Gastrocnemius medialis (tissue), 4 donors: ENCODE measurements around the gene CACNA1D. TPM values are rescaled to one million over a fixed set of nuclear protein-coding genes. Genes with fewer than 3 reads are reported as not detected.

Experiments
- ATAC-seq, 2 donors: fragments of 150-250 bp; one replicate each; pipeline ENCODE4 v1.9.1; 2016
- DNase-seq, 2 donors: peaks; one replicate each; pipeline ENCODE4 v3.0.0-alpha.2; 2019
- H3K27ac ChIP-seq, 4 donors: fragments of 200-600 bp; sonication (generic); 1 replicate in 1 of 4; 2 replicates in 3 of 4; pipeline ENCODE4 v1.5.1; 2016 to 2018; ENCODE audit warnings: mild to moderate bottlenecking in 2 of 4, moderate library complexity in 1 of 4
- H3K27me3 ChIP-seq, 3 donors: fragments of 200-600 bp; sonication (generic) in 2 of 3; 1 replicate in 1 of 3; 2 replicates in 2 of 3; pipeline versions ENCODE4 v1.5.1 to v1.6.0; 2016 to 2019; ENCODE audit warnings: mild to moderate bottlenecking in 1 of 3, moderate library complexity in 1 of 3
- H3K36me3 ChIP-seq, 2 donors: fragments of 200-600 bp; sonication (generic) in 1 of 2; one replicate each; pipeline ENCODE4 v1.5.1; 2017 to 2018
- H3K4me1 ChIP-seq, 2 donors: fragments of 200-600 bp; sonication (generic) in 1 of 2; one replicate each; pipeline ENCODE4 v1.5.1; 2016 to 2017; ENCODE audit warnings: mild to moderate bottlenecking in 2 of 2
- H3K4me3 ChIP-seq, 4 donors: fragments of 200-600 bp; sonication (generic) in 3 of 4; 1 replicate in 1 of 4; 2 replicates in 3 of 4; pipeline ENCODE4 v1.5.1; 2016 to 2019; ENCODE audit warnings: mild to moderate bottlenecking in 2 of 4
- H3K9me3 ChIP-seq, 3 donors: fragments of 200-600 bp; sonication (generic) in 2 of 3; 1 replicate in 1 of 3; 2 replicates in 2 of 3; pipeline ENCODE4 v1.5.1; 2016 to 2019
- CTCF ChIP-seq, 5 experiments: fragments of 450-650 bp in 3 of 5; fragments of 200-600 bp in 2 of 5; sonication (generic) in 2 of 5; IDR thresholded peaks in 4 of 5; conservative IDR thresholded peaks in 1 of 5; 1 replicate in 4 of 5; 2 replicates in 1 of 5; pipeline ENCODE4 v1.5.1; 2016 to 2019; ENCODE audit warnings: antibody characterized with exemption in 5 of 5, mild to moderate bottlenecking in 3 of 5, moderate library complexity in 3 of 5
- POLR2A ChIP-seq, 2 donors: fragments of 450-650 bp; IDR thresholded peaks; one replicate each; pipeline ENCODE4 v1.6.1; 2017; ENCODE audit warnings: antibody characterized with exemption in 2 of 2, mild to moderate bottlenecking in 2 of 2, moderate library complexity in 2 of 2
- in situ Hi-C, 4 donors: fragments of 200-750 bp; cut with MboI; loops; one replicate each; pipeline versions ENCODE4 v1.15.0 to v1.8.0; 2017; ENCODE audit warnings: low sequenced_read_pairs in 4 of 4
- intact Hi-C: fragments of 100-400 bp; cut with DNase I; formaldehyde crosslinking; loops from one replicate; pipeline ENCODE4 v1.15.1; 2023; ENCODE audit warnings: low total_unique reads
- total RNA-seq, 4 donors: library from RNA; depleted of rRNA; stranded (reverse); fragments of >200 nt; gene quantifications; one replicate each; pipeline versions ENCODE4 v1.1.0 to v1.2.3, GENCODE V29; 2016

CACNA1D gene
- total RNA-seq, 4 donors from 2014 or later, result 0.18 to 0.34 TPM; not detected in 2

GRCh38 chr3:53804697-53805462 is 310.5 kb downstream of the CACNA1D start:
- ATAC-seq, result no peak
- Histone ChIP-seq H3K36me3 (no peaks in the 10 kb centered on the region), H3K9me3 (no peaks in the 10 kb centered on the region), H3K4me1 (peaks cover 0 to 8% of the 10 kb centered on the region in 2 donors), H3K4me3 (no peak overlapping the region), H3K27ac (no peak overlapping the region), H3K27me3 (no peaks in the 10 kb centered on the region)
- intact Hi-C loops (no loop called here), in situ Hi-C loops (no loop called here)
- TF ChIP-seq POLR2A (IDR thresholded peaks at IDR 0.05) (no peak), CTCF (IDR thresholded peaks at IDR 0.05 in 4 of 5, conservative IDR thresholded peaks at IDR 0.05 in 1 of 5) (no peak)
- no peak for DNase-seq

- intact Hi-C loops (no loop called here), in situ Hi-C loops (no loop called here)
- TF ChIP-seq CTCF (IDR thresholded peaks at IDR 0.05 in 4 of 5, conservative IDR thresholded peaks at IDR 0.05 in 1 of 5) (no peak), POLR2A (IDR thresholded peaks at IDR 0.05) (no peak)
- ATAC-seq, result no peak
- H3K4me1 ChIP-seq, result peaks cover 0 to 8% of the 10 kb centered on the region in 2 donors
- no peaks in the 10 kb centered on the region for H3K36me3 ChIP-seq
- H3K9me3 ChIP-seq, result no peaks in the 10 kb centered on the region
- no peak overlapping the region for H3K4me3 ChIP-seq
- no peak for DNase-seq
- H3K27ac ChIP-seq, result no peak overlapping the region
- H3K27me3 ChIP-seq, result no peaks in the 10 kb centered on the region
Observed at GRCh38 chr3:53805463-53806159, 311.2 kb downstream of the CACNA1D start.

- Histone ChIP-seq H3K36me3 (no peaks in the 10 kb centered on the region), H3K4me1 (peaks cover 0 to 8% of the 10 kb centered on the region in 2 donors), H3K4me3 (no peak overlapping the region), H3K27ac (no peak overlapping the region), H3K9me3 (no peaks in the 10 kb centered on the region), H3K27me3 (no peaks in the 10 kb centered on the region)
- in situ Hi-C loops (no loop called here), intact Hi-C loops (no loop called here)
- ATAC-seq (peak; percentile 36 to 42), DNase-seq (no peak)
- TF ChIP-seq POLR2A (IDR thresholded peaks at IDR 0.05) (no peak), CTCF (IDR thresholded peaks at IDR 0.05 in 4 of 5, conservative IDR thresholded peaks at IDR 0.05 in 1 of 5) (no peak)
Observed at GRCh38 chr3:53806182-53807116, 312.0 kb downstream of the CACNA1D start.

GRCh38 chr3:53807117-53807810 is 312.9 kb downstream of the CACNA1D start:
- ATAC-seq, result no peak
- TF ChIP-seq CTCF (IDR thresholded peaks at IDR 0.05 in 4 of 5, conservative IDR thresholded peaks at IDR 0.05 in 1 of 5), result no peak
- TF ChIP-seq POLR2A (IDR thresholded peaks at IDR 0.05), result no peak
- in situ Hi-C loops, result no loop called here
- intact Hi-C loops, result no loop called here
- H3K27ac ChIP-seq, result no peak overlapping the region
- H3K36me3 ChIP-seq, result no peaks in the 10 kb centered on the region
- H3K9me3 ChIP-seq, result no peaks in the 10 kb centered on the region
- peaks cover 0 to 8% of the 10 kb centered on the region in 2 donors for H3K4me1 ChIP-seq
- no peaks in the 10 kb centered on the region for H3K27me3 ChIP-seq
- DNase-seq, result no peak
- no peak overlapping the region for H3K4me3 ChIP-seq
